Loucy (cell line): ENCODE data around the gene IDI2.

ENCODE experiments used
- H2AFZ ChIP-seq: fragments of 200-600 bp; sonication (generic); 2 replicates; pipeline ENCODE4 v1.6.0; 2016; ENCODE audit warnings: antibody characterized with exemption, mild to moderate bottlenecking, low read length, moderate library complexity
- H3F3A ChIP-seq: fragments of 200-600 bp; 2 replicates; pipeline ENCODE4 v1.6.0; 2016; ENCODE audit warnings: antibody characterized with exemption, low read depth, mild to moderate bottlenecking
- H3K27me3 ChIP-seq: fragments of 200-600 bp; sonication (generic); 2 replicates; pipeline ENCODE4 v1.6.1; 2014; ENCODE audit warnings: low read length, mild to moderate bottlenecking; ENCODE audit not compliant: insufficient read depth, poor library complexity, severe bottlenecking
- H3K36me3 ChIP-seq: fragments of 200-600 bp; sonication (generic); 2 replicates; pipeline ENCODE4 v1.6.1; 2016; ENCODE audit warnings: low read length; ENCODE audit not compliant: insufficient read depth
- H3K4me1 ChIP-seq: fragments of 200-600 bp; sonication (generic); 2 replicates; pipeline ENCODE4 v1.5.1; 2014; ENCODE audit warnings: low read length, mild to moderate bottlenecking; ENCODE audit not compliant: insufficient read depth, poor library complexity, severe bottlenecking
- H3K4me2 ChIP-seq: fragments of 200-600 bp; sonication (generic); 2 replicates; pipeline ENCODE4 v1.6.0; 2014; ENCODE audit warnings: antibody characterized with exemption, low read length, low read depth, mild to moderate bottlenecking; ENCODE audit not compliant: poor library complexity, severe bottlenecking
- H3K4me3 ChIP-seq: fragments of 200-600 bp; sonication (generic); 2 replicates; pipeline ENCODE4 v1.5.1; 2014; ENCODE audit warnings: low read length, mild to moderate bottlenecking, mixed read lengths; ENCODE audit not compliant: poor library complexity, severe bottlenecking
- H3K79me2 ChIP-seq: fragments of 200-600 bp; sonication (generic); 2 replicates; pipeline ENCODE4 v1.6.1; 2014; ENCODE audit warnings: low read length; ENCODE audit not compliant: insufficient read depth
- H3K9ac ChIP-seq: fragments of 200-600 bp; sonication (generic); 2 replicates; pipeline ENCODE4 v1.6.0; 2014; ENCODE audit warnings: mild to moderate bottlenecking, low read depth, low read length, moderate library complexity; ENCODE audit not compliant: poor library complexity, severe bottlenecking
- H3K9me2 ChIP-seq: fragments of 200-600 bp; sonication (generic); replicated peaks from 2 replicates; pipeline ENCODE4 v1.6.1; 2016; ENCODE audit warnings: low read depth, low read length, mixed read lengths
- H3K9me3 ChIP-seq: fragments of 200-600 bp; sonication (generic); 2 replicates; pipeline ENCODE4 v1.6.1; 2014; ENCODE audit warnings: mild to moderate bottlenecking, antibody characterized with exemption, low read length, low read depth; ENCODE audit not compliant: insufficient read depth
- H4K20me1 ChIP-seq: fragments of 200-600 bp; sonication (generic); 2 replicates; pipeline ENCODE4 v1.6.0; 2014; ENCODE audit warnings: antibody characterized with exemption, low read length, mild to moderate bottlenecking; ENCODE audit not compliant: insufficient read depth, poor library complexity, severe bottlenecking
- EZH2phosphoT487 ChIP-seq: fragments of 200-600 bp; IDR thresholded peaks from 2 replicates; pipeline ENCODE4 v1.6.1; 2018; ENCODE audit warnings: antibody characterized with exemption, mild to moderate bottlenecking, moderate library complexity, borderline replicate concordance
- TF ChIP-seq, protein P1 (sequence below): fragments of 200-600 bp; sonication (generic); conservative IDR thresholded peaks from 2 replicates; pipeline ENCODE4 v1.5.1; 2014; ENCODE audit warnings: mild to moderate bottlenecking, antibody characterized with exemption, low read length

The IDI2 gene

GRCh38 chr10:969473-970150, 56.0 kb downstream of the IDI2 start:
- H3K9me3 ChIP-seq = no peaks in the 10 kb centered on the region
- no peaks in the 10 kb centered on the region for H3F3A ChIP-seq
- H3K4me2 ChIP-seq = no peak overlapping the region
- no peak overlapping the region for H3K9ac ChIP-seq
- TF ChIP-seq, protein P1, sequence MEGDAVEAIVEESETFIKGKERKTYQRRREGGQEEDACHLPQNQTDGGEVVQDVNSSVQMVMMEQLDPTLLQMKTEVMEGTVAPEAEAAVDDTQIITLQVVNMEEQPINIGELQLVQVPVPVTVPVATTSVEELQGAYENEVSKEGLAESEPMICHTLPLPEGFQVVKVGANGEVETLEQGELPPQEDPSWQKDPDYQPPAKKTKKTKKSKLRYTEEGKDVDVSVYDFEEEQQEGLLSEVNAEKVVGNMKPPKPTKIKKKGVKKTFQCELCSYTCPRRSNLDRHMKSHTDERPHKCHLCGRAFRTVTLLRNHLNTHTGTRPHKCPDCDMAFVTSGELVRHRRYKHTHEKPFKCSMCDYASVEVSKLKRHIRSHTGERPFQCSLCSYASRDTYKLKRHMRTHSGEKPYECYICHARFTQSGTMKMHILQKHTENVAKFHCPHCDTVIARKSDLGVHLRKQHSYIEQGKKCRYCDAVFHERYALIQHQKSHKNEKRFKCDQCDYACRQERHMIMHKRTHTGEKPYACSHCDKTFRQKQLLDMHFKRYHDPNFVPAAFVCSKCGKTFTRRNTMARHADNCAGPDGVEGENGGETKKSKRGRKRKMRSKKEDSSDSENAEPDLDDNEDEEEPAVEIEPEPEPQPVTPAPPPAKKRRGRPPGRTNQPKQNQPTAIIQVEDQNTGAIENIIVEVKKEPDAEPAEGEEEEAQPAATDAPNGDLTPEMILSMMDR = no peak
- TF ChIP-seq EZH2phosphoT487 = no peak
- no peaks in the 10 kb centered on the region for H3K79me2 ChIP-seq
- no peaks in the 10 kb centered on the region for H3K27me3 ChIP-seq
- H3K4me1 ChIP-seq = no peaks in the 10 kb centered on the region
- H4K20me1 ChIP-seq = no peaks in the 10 kb centered on the region
- H2AFZ ChIP-seq = no peak overlapping the region
- no peaks in the 10 kb centered on the region for H3K9me2 ChIP-seq
- no peak overlapping the region for H3K4me3 ChIP-seq
- H3K36me3 ChIP-seq = no peaks in the 10 kb centered on the region
